Measurements from ENCODE around the gene GALNT3. TPM values are rescaled to one million over a fixed set of nuclear protein-coding genes. Genes with fewer than 3 reads are reported as not detected.

Gene GALNT3
- total RNA-seq, 1 donor from 2014 or later: 4.2 TPM

DNA sequence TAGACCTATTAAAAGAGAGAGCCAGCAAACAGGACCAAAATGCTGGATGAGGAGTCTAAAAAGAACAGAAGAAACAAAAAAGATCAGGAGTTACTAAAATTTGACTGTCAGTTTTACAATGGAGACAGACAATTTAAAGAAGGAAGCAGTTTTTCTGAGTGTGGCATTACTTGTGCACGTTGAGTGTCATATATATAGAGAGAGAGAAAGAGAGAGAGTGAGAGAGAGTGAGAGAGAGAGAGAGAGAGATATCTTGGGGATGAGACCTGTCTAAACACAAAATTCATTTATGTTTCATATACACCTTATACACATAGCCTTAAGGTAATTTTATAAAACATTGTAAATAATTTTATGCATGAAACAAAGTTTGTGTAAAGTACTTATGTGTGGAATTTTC, 2.1 kb upstream of the GALNT3 start:
- H3K36me3 Mint-ChIP-seq (ENCODE audit: low read depth): peaks cover 2% of the 10 kb centered on the region
- no peak for TF ChIP-seq CTCF (IDR thresholded peaks at IDR 0.05)
- no peak for DNase-seq (ENCODE audit: low spot score)
- no peak overlapping the region for H3K27ac Mint-ChIP-seq (ENCODE audit: unreplicated experiment)
- peaks cover 31% of the 10 kb centered on the region for H3K4me1 Mint-ChIP-seq (ENCODE audit: low read depth)
- no peaks in the 10 kb centered on the region for H3K9me3 Mint-ChIP-seq (ENCODE audit: low read depth)
- H3K27me3 Mint-ChIP-seq (ENCODE audit: low read depth): no peaks in the 10 kb centered on the region
- no peak overlapping the region for H3K4me3 Mint-ChIP-seq (ENCODE audit: unreplicated experiment)

GRCh38 chr2:165795011-165795410, 964 bp upstream of the GALNT3 start:
- Mint-ChIP-seq H3K9me3 (ENCODE audit: low read depth) (no peaks in the 10 kb centered on the region), H3K27ac (ENCODE audit: unreplicated experiment) (peak overlapping the region; percentile 77), H3K4me3 (ENCODE audit: unreplicated experiment) (peak overlapping the region; percentile 73), H3K36me3 (ENCODE audit: low read depth) (no peaks in the 10 kb centered on the region), H3K27me3 (ENCODE audit: low read depth) (no peaks in the 10 kb centered on the region), H3K4me1 (ENCODE audit: low read depth) (peaks cover 42% of the 10 kb centered on the region)
- TF ChIP-seq CTCF (IDR thresholded peaks at IDR 0.05): no peak
- no peak for DNase-seq (ENCODE audit: low spot score)

DNA sequence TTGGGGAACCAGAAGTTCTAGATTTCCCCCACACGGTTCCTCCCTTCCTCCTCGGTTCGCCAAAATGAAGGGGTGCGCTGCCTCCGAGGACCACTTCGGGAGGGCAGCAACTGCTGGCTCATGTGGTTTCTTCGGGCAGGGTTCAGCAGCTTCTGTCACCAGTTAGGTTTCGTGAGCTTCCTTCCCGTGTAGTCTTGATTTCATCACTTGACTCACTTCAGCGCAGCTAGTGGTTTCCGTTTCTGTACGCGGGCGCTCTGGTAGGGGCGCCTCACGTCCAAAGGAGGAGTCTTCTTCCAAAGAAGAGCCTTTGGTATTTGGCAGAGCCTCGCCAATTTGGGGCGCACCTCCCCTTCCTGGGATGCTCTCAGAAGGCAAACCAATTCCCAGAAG, 485 bp upstream of the GALNT3 start:
- Mint-ChIP-seq H3K4me3 (ENCODE audit: unreplicated experiment) (peak overlapping the region; percentile 73), H3K36me3 (ENCODE audit: low read depth) (no peaks in the 10 kb centered on the region), H3K27me3 (ENCODE audit: low read depth) (no peaks in the 10 kb centered on the region), H3K9me3 (ENCODE audit: low read depth) (no peaks in the 10 kb centered on the region), H3K4me1 (ENCODE audit: low read depth) (peaks cover 45% of the 10 kb centered on the region), H3K27ac (ENCODE audit: unreplicated experiment) (peak overlapping the region; percentile 77)
- DNase-seq (ENCODE audit: low spot score): no peak
- TF ChIP-seq CTCF (IDR thresholded peaks at IDR 0.05): no peak

- DNase-seq (ENCODE audit: low spot score): peak; percentile 87
- Mint-ChIP-seq H3K27ac (ENCODE audit: unreplicated experiment) (peak overlapping the region; percentile 86), H3K27me3 (ENCODE audit: low read depth) (no peaks in the 10 kb centered on the region), H3K4me1 (ENCODE audit: low read depth) (peaks cover 45% of the 10 kb centered on the region), H3K9me3 (ENCODE audit: low read depth) (no peaks in the 10 kb centered on the region), H3K4me3 (ENCODE audit: unreplicated experiment) (peak overlapping the region; percentile 88), H3K36me3 (ENCODE audit: low read depth) (no peaks in the 10 kb centered on the region)
- TF ChIP-seq CTCF (IDR thresholded peaks at IDR 0.05): no peak
Measured at GRCh38 chr2:165793161-165793778, 777 bp downstream of the GALNT3 start.

DNA sequence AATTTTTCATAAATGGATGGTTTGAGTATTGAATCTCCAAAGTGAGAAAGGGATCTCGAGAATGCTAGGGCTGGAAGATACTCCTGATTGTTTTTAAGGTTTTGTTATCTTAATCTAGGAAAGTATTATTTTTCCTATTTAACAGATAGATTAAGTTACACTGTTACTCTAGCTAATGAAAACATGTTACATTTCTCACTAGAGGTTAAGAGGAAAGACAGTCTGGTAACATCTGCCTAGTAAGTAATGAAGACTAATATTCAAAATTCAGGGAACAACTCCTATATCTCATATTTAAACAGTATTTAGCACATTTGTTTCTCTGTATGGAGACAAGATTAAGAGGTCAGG, 2.0 kb downstream of the GALNT3 start:
- peaks cover 53% of the 10 kb centered on the region for H3K4me1 Mint-ChIP-seq (ENCODE audit: low read depth)
- H3K36me3 Mint-ChIP-seq (ENCODE audit: low read depth): no peaks in the 10 kb centered on the region
- no peak for TF ChIP-seq CTCF (IDR thresholded peaks at IDR 0.05)
- no peaks in the 10 kb centered on the region for H3K9me3 Mint-ChIP-seq (ENCODE audit: low read depth)
- H3K27me3 Mint-ChIP-seq (ENCODE audit: low read depth): no peaks in the 10 kb centered on the region
- no peak overlapping the region for H3K4me3 Mint-ChIP-seq (ENCODE audit: unreplicated experiment)
- no peak for DNase-seq (ENCODE audit: low spot score)
- peak overlapping the region; percentile 67 for H3K27ac Mint-ChIP-seq (ENCODE audit: unreplicated experiment)

Data from chondrocyte (in vitro differentiated cells).